ENCODE data around the gene TMEM88.

GRCh38 chr17:7839876-7840261 lies 15.0 kb upstream of the TMEM88 start:
- TF ChIP-seq POLR2AphosphoS5 (IDR thresholded peaks at IDR 0.05; ENCODE audit: low read depth, low read length) (no peak), ZNF318 (CRISPR knock-in tag; IDR thresholded peaks at IDR 0.05) (no peak), CTCF (CRISPR knock-in tag; IDR thresholded peaks at IDR 0.05) (no peak), ZBTB26 (CRISPR knock-in tag; IDR thresholded peaks at IDR 0.05; ENCODE audit: borderline replicate concordance) (no peak), MAX (IDR thresholded peaks at IDR 0.05) (no peak), TRIM22 (IDR thresholded peaks at IDR 0.05) (no peak)

Measured in HepG2 (cell line).